ENCODE data around the gene LRRC2.
"Not testable (repeated sequence)": the region's sequence is repeated elsewhere in the genome, so short reads cannot be mapped to it uniquely, and the experiment has no call there.

Gene LRRC2

GRCh38 chr3:46579756-46580286, 13.7 kb upstream of the LRRC2 start:
- Histone ChIP-seq H3K4me2 (ENCODE audit: low read length) (no peak overlapping the region), H3K27me3 (ENCODE audit: low read depth, low read length) (no peaks in the 10 kb centered on the region), H3K27ac (ENCODE audit: low read length) (no peak overlapping the region), H3K9me3 (ENCODE audit: insufficient read depth, low read length) (no peaks in the 10 kb centered on the region), H3K4me3 (ENCODE audit: low read length) (no peak overlapping the region), H3K36me3 (replicated peaks; ENCODE audit: low read depth, low read length) (no peaks in the 10 kb centered on the region), H3K9ac (ENCODE audit: low read length) (no peak overlapping the region), H4K20me1 (ENCODE audit: insufficient read depth, low read length) (no peaks in the 10 kb centered on the region), H3K79me2 (ENCODE audit: low read length) (no peaks in the 10 kb centered on the region), H3K4me1 (ENCODE audit: low read length) (no peaks in the 10 kb centered on the region), H2AFZ (ENCODE audit: low read depth, low read length) (no peak overlapping the region)
- TF ChIP-seq, protein P1, sequence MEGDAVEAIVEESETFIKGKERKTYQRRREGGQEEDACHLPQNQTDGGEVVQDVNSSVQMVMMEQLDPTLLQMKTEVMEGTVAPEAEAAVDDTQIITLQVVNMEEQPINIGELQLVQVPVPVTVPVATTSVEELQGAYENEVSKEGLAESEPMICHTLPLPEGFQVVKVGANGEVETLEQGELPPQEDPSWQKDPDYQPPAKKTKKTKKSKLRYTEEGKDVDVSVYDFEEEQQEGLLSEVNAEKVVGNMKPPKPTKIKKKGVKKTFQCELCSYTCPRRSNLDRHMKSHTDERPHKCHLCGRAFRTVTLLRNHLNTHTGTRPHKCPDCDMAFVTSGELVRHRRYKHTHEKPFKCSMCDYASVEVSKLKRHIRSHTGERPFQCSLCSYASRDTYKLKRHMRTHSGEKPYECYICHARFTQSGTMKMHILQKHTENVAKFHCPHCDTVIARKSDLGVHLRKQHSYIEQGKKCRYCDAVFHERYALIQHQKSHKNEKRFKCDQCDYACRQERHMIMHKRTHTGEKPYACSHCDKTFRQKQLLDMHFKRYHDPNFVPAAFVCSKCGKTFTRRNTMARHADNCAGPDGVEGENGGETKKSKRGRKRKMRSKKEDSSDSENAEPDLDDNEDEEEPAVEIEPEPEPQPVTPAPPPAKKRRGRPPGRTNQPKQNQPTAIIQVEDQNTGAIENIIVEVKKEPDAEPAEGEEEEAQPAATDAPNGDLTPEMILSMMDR (IDR thresholded peaks at IDR 0.05; ENCODE audit: low read depth, low read length), result no peak
- TF ChIP-seq EZH2phosphoT487 (IDR thresholded peaks at IDR 0.05; ENCODE audit: low read depth), result no peak

- Histone ChIP-seq H3K79me2 (ENCODE audit: low read length) (no peaks in the 10 kb centered on the region), H3K4me1 (ENCODE audit: low read length) (no peaks in the 10 kb centered on the region), H3K36me3 (replicated peaks; ENCODE audit: low read depth, low read length) (no peaks in the 10 kb centered on the region), H3K9ac (ENCODE audit: low read length) (no peak overlapping the region), H3K27ac (ENCODE audit: low read length) (no peak overlapping the region), H4K20me1 (ENCODE audit: insufficient read depth, low read length) (no peaks in the 10 kb centered on the region), H3K4me3 (ENCODE audit: low read length) (no peak overlapping the region), H3K27me3 (ENCODE audit: low read depth, low read length) (no peaks in the 10 kb centered on the region), H3K4me2 (ENCODE audit: low read length) (no peak overlapping the region), H3K9me3 (ENCODE audit: insufficient read depth, low read length) (no peaks in the 10 kb centered on the region), H2AFZ (ENCODE audit: low read depth, low read length) (no peak overlapping the region)
- TF ChIP-seq, protein P1 (IDR thresholded peaks at IDR 0.05; ENCODE audit: low read depth, low read length), result no peak
- TF ChIP-seq EZH2phosphoT487 (IDR thresholded peaks at IDR 0.05; ENCODE audit: low read depth), result no peak
Observed at GRCh38 chr3:46578973-46579755, 13.1 kb upstream of the LRRC2 start.

DNA sequence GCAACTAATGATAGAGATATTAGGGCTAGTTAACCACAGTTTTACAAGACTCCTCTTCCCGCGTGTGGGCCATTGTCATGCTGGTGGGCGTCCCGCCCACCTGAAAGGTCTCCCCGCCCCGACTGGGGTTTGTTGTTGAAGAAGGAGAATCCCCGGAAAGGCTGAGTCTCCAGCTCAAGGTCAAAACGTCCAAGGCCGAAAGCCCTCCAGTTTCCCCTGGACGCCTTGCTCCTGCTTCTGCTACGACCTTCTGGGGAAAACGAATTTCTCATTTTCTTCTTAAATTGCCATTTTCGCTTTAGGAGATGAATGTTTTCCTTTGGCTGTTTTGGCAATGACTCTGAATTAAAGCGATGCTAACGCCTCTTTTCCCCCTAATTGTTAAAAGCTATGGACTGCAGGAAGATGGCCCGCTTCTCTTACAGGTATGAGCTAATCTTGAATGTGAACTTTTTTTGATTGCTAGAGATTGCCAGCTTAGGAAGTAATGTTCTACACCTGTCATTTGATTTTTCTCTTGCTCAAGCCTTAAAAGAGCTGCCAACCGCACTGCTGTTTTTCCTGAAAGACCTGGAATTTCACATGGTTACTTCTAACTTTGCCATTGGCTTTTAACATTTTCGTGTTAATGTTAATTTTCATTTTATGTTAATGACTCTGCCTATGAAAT, 11.6 kb upstream of the LRRC2 start:
- H3K27ac ChIP-seq (ENCODE audit: low read length); H3K4me2 ChIP-seq (ENCODE audit: low read length); H2AFZ ChIP-seq (ENCODE audit: low read depth, low read length); H3K27me3 ChIP-seq (ENCODE audit: low read depth, low read length); H3K4me3 ChIP-seq (ENCODE audit: low read length); H3K79me2 ChIP-seq (ENCODE audit: low read length); H4K20me1 ChIP-seq (ENCODE audit: insufficient read depth, low read length); H3K4me1 ChIP-seq (ENCODE audit: low read length); H3K9ac ChIP-seq (ENCODE audit: low read length); H3K36me3 ChIP-seq (replicated peaks; ENCODE audit: low read depth, low read length); H3K9me3 ChIP-seq (ENCODE audit: insufficient read depth, low read length): not testable (repeated sequence)

DNA sequence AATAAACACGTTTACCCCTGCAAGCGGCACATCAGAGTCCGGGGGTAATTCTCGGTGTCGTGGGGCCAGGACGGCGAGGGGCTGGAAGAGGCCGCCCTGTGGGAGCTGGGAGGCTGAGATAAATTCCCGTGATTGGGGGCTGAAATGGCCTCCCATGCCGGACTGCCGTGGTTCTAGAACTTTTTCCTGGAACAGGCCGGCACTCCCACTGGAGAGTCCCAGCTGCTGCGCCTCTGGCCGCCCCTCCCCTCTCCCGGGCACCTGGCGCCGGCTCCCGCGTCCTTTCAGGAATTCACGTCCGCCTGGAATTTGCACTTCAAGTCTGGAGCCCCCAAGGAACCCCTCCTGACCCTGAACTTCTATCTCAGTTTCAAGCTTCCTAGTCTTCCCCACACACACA, 10.8 kb upstream of the LRRC2 start:
- no peak overlapping the region for H3K27ac ChIP-seq (ENCODE audit: low read length)
- no peak overlapping the region for H3K9ac ChIP-seq (ENCODE audit: low read length)
- H4K20me1 ChIP-seq (ENCODE audit: insufficient read depth, low read length), result no peaks in the 10 kb centered on the region
- no peaks in the 10 kb centered on the region for H3K4me1 ChIP-seq (ENCODE audit: low read length)
- H3K4me2 ChIP-seq (ENCODE audit: low read length), result no peak overlapping the region
- no peak for TF ChIP-seq EZH2phosphoT487 (IDR thresholded peaks at IDR 0.05; ENCODE audit: low read depth)
- TF ChIP-seq, protein P1 (IDR thresholded peaks at IDR 0.05; ENCODE audit: low read depth, low read length), result no peak
- H2AFZ ChIP-seq (ENCODE audit: low read depth, low read length), result no peak overlapping the region
- no peak overlapping the region for H3K4me3 ChIP-seq (ENCODE audit: low read length)
- H3K9me3 ChIP-seq (ENCODE audit: insufficient read depth, low read length), result no peaks in the 10 kb centered on the region
- H3K27me3 ChIP-seq (ENCODE audit: low read depth, low read length), result no peaks in the 10 kb centered on the region
- H3K79me2 ChIP-seq (ENCODE audit: low read length), result no peaks in the 10 kb centered on the region
- no peaks in the 10 kb centered on the region for H3K36me3 ChIP-seq (replicated peaks; ENCODE audit: low read depth, low read length)

Measured in OCI-LY3 (cell line).